GM12878 (cell line): ENCODE data around the gene OR1F1. TPM values are rescaled to one million over a fixed set of nuclear protein-coding genes. Genes with fewer than 3 reads are reported as not detected.

Experiments
- ATAC-seq: fragments of 200-7000 bp; cut with Tn5 transposase; 3 replicates; pipeline ENCODE4 v1.9.1; 2020; ENCODE audit warnings: mild to moderate bottlenecking, moderate library complexity
- BruUV-seq: library from RNA; stranded (reverse); fragments of 400-500 nt; replicated peaks from 2 replicates; lab custom pipeline; 2021; lab: Mats Ljungman, UMichigan
- CTCF ChIA-PET: fragments of 300-600 bp; sonication (Branson Sonifier 250); formaldehyde crosslinking; extraction: SDS; loops from one replicate; lab custom pipeline; 2021; ENCODE audit warnings: inconsistent platforms; lab: Yijun Ruan, JAX
- POLR2A ChIA-PET: fragments of 350-600 bp; formaldehyde crosslinking; extraction: SDS; loops from one replicate; lab custom pipeline; 2021; ENCODE audit warnings: inconsistent platforms; lab: Charles Lee
- RAD21 ChIA-PET: fragments of 300-600 bp; sonication (Branson Sonifier 250); formaldehyde crosslinking; loops from one replicate; lab custom pipeline; 2023; ENCODE audit warnings: antibody characterized with exemption; ENCODE audit not compliant: unreplicated experiment; lab: Charles Lee
- SMC1A ChIA-PET: fragments of 300-600 bp; sonication (Branson Sonifier 250); formaldehyde crosslinking; loops from one replicate; lab custom pipeline; 2023; ENCODE audit not compliant: unreplicated experiment, uncharacterized antibody; lab: Charles Lee
- DNase-seq: peaks from one replicate; pipeline ENCODE4 v3.0.0-alpha.2; 2011; ENCODE audit warnings: low read depth, low spot score
- FAIRE-seq: peaks from 3 replicates; lab custom pipeline; 2011; peaks lifted over from hg19 to GRCh38; lab: Jason Lieb, UNC
- H2AFZ ChIP-seq: 2 replicates; pipeline ENCODE4 v1.6.0; 2011; ENCODE audit warnings: low read depth, low read length, control low read depth; ENCODE audit not compliant: control insufficient read depth
- H3K27ac ChIP-seq: 2 replicates; pipeline ENCODE4 v1.5.1; 2011; ENCODE audit warnings: control low read depth; ENCODE audit not compliant: control insufficient read depth, insufficient read depth
- H3K27me3 ChIP-seq, 2 experiments: replicated peaks in 1 of 2; 2 replicates each; pipeline versions ENCODE4 v1.6.0 to v1.6.1; 2011; ENCODE audit warnings: low read length in 1 of 2; ENCODE audit not compliant: control insufficient read depth in 2 of 2, insufficient read depth in 2 of 2
- H3K36me3 ChIP-seq, 2 experiments: 2 replicates each; pipeline ENCODE4 v1.5.1; 2011; ENCODE audit warnings: low read length in 1 of 2; ENCODE audit not compliant: control insufficient read depth in 2 of 2, insufficient read depth in 2 of 2
- H3K4me1 ChIP-seq: 2 replicates; pipeline ENCODE4 v1.6.1; 2011; ENCODE audit warnings: mild to moderate bottlenecking, low read length, moderate library complexity, mixed read lengths; ENCODE audit not compliant: control insufficient read depth, insufficient read depth
- H3K4me2 ChIP-seq: 2 replicates; pipeline ENCODE4 v1.6.0; 2011; ENCODE audit warnings: control low read depth; ENCODE audit not compliant: control insufficient read depth, insufficient read depth
- H3K4me3 ChIP-seq: fragments of 200-600 bp; sonication (generic); 2 replicates; pipeline ENCODE4 v1.5.1; 2016
- H3K79me2 ChIP-seq: 2 replicates; pipeline ENCODE4 v1.6.0; 2011; ENCODE audit warnings: low read length; ENCODE audit not compliant: control insufficient read depth, insufficient read depth
- H3K9ac ChIP-seq: 2 replicates; pipeline ENCODE4 v1.8.0; 2011; ENCODE audit warnings: low read length, control low read depth, mixed read lengths; ENCODE audit not compliant: control insufficient read depth, insufficient read depth
- H3K9me3 ChIP-seq: replicated peaks from 3 replicates; pipeline ENCODE4 v1.5.1; 2011; ENCODE audit warnings: mild to moderate bottlenecking, low read length; ENCODE audit not compliant: control insufficient read depth, insufficient read depth
- H4K20me1 ChIP-seq: 2 replicates; pipeline ENCODE4 v1.6.0; 2011; ENCODE audit not compliant: control insufficient read depth, insufficient read depth
- BCL11A ChIP-seq: IDR thresholded peaks from 2 replicates; pipeline ENCODE4 v1.6.1; 2011; ENCODE audit warnings: low read depth, low read length
- BMI1 ChIP-seq: fragments of 450-650 bp; IDR thresholded peaks from 2 replicates; pipeline ENCODE4 v1.6.1; 2016; ENCODE audit warnings: mild to moderate bottlenecking, moderate library complexity, borderline replicate concordance
- DPF2 ChIP-seq: fragments of 450-650 bp; IDR thresholded peaks from 2 replicates; pipeline ENCODE4 v1.6.1; 2017; ENCODE audit warnings: mild to moderate bottlenecking
- E2F4 ChIP-seq: IDR thresholded peaks from 2 replicates; pipeline ENCODE4 v1.6.1; 2012; ENCODE audit warnings: low read depth, low read length, improper control_type of control experiment
- ELK1 ChIP-seq: IDR thresholded peaks from 2 replicates; pipeline ENCODE4 v1.6.1; 2012; ENCODE audit warnings: low read depth, low read length, improper control_type of control experiment
- EZH2 ChIP-seq: IDR thresholded peaks from 2 replicates; pipeline ENCODE4 v1.6.1; 2012; ENCODE audit warnings: low read depth, mild to moderate bottlenecking, control low read depth, inconsistent platforms, low read length, borderline replicate concordance; ENCODE audit not compliant: control insufficient read depth
- FOXK2 ChIP-seq: fragments of 450-650 bp; IDR thresholded peaks from 2 replicates; pipeline ENCODE4 v1.6.1; 2017; ENCODE audit warnings: mild to moderate bottlenecking, moderate library complexity
- HDAC2 ChIP-seq: fragments of 200-600 bp; sonication (generic); IDR thresholded peaks from 2 replicates; pipeline ENCODE4 v1.6.1; 2017
- LARP7 ChIP-seq: fragments of 450-650 bp; IDR thresholded peaks from 2 replicates; pipeline ENCODE4 v1.6.1; 2017; ENCODE audit warnings: mild to moderate bottlenecking
- MXI1 ChIP-seq: fragments of 150-350 bp; IDR thresholded peaks from 2 replicates; pipeline ENCODE4 v1.6.1; 2011; ENCODE audit warnings: low read depth, mild to moderate bottlenecking, inconsistent platforms, low read length, improper control_type of control experiment
- NFYB ChIP-seq: IDR thresholded peaks from 2 replicates; pipeline ENCODE4 v1.6.1; 2011; ENCODE audit warnings: low read depth, mild to moderate bottlenecking, low read length, improper control_type of control experiment, moderate library complexity; ENCODE audit not compliant: insufficient read depth
- NR2C1 ChIP-seq: fragments of 450-650 bp; IDR thresholded peaks from 2 replicates; pipeline ENCODE4 v1.6.1; 2017; ENCODE audit warnings: antibody characterized with exemption, mild to moderate bottlenecking, moderate library complexity
- RBBP5 ChIP-seq: fragments of 200-600 bp; sonication (generic); conservative IDR thresholded peaks from 2 replicates; pipeline ENCODE4 v1.6.1; 2016
- RCOR1 ChIP-seq: conservative IDR thresholded peaks from 2 replicates; pipeline ENCODE4 v1.6.1; 2012; ENCODE audit warnings: low read depth, low read length, improper control_type of control experiment
- RFX5 ChIP-seq: IDR thresholded peaks from 2 replicates; pipeline ENCODE4 v1.6.1; 2011; ENCODE audit warnings: low read depth, low read length, improper control_type of control experiment
- SKIL ChIP-seq: fragments of 450-650 bp; IDR thresholded peaks from 2 replicates; pipeline ENCODE4 v1.6.1; 2017; ENCODE audit warnings: mild to moderate bottlenecking, low read depth, inconsistent platforms; ENCODE audit not compliant: poor library complexity, severe bottlenecking
- SP1 ChIP-seq: IDR thresholded peaks from one replicate; pipeline ENCODE4 v1.6.1; 2011; ENCODE audit warnings: low read depth, low read length
- TAF1 ChIP-seq: IDR thresholded peaks from 2 replicates; pipeline ENCODE4 v1.6.1; 2011; ENCODE audit warnings: mild to moderate bottlenecking, low read depth, low read length, borderline replicate concordance
- ZNF592 ChIP-seq: fragments of 450-650 bp; IDR thresholded peaks from 2 replicates; pipeline ENCODE4 v1.6.1; 2017; ENCODE audit warnings: mild to moderate bottlenecking, moderate library complexity
- WGBS: methylation state at CpG from one replicate; pipeline ENCODE4 v1.1.6; 2016; ENCODE audit warnings: low lambda C conversion rate; ENCODE audit not compliant: insufficient replicate concordance, insufficient coverage; ENCODE audit errors: missing lambda C conversion rate; 5-methylcytosine and 5-hydroxymethylcytosine counted together
- in situ Hi-C: fragments of 300-500 bp; cut with MboI; formaldehyde crosslinking; loops from 9 replicates; pipeline ENCODE4 v1.14.3; 2018; ENCODE audit warnings: mixed read lengths
- intact Hi-C: fragments of 100-400 bp; cut with micrococcal nuclease; formaldehyde crosslinking; loops from one replicate; pipeline ENCODE4 v1.14.2; 2022; ENCODE audit not compliant: unreplicated experiment
- polyA plus RNA-seq, 11 experiments: library from polyadenylated mRNA; depleted of rRNA in 4 of 11; unstranded in 6 of 11; stranded (reverse) in 5 of 11; fragments of >200 nt; fragmentation: Nextera tagmentation in 4 of 11; fragmentation: Illumina TruSeq in 1 of 11; extraction: Ambion mirVana in 4 of 11; extraction: Trizol in 1 of 11; gene quantifications; 1 replicate in 1 of 11; 2 replicates in 10 of 11; pipeline versions ENCODE4 v1.2.1 to v1.2.3, GENCODE V29; 2011 to 2016; ENCODE audit warnings: inconsistent platforms in 2 of 11, missing spikeins in 2 of 11, low read depth in 1 of 11
- total RNA-seq, 4 experiments: library from RNA; depleted of rRNA in 3 of 4; stranded (reverse); fragments of >200 nt in 3 of 4; fragmentation: Illumina TruSeq in 1 of 4; extraction: Trizol in 1 of 4; gene quantifications; 2 replicates each; pipeline versions ENCODE4 v1.2.1 to v1.2.3, GENCODE V29; 2013 to 2021

OR1F1 gene
- total and polyA plus RNA-seq, 10 of the 15 experiments (the other 5 are each of a cell fraction or from before 2014, with no cell fraction given), result 0.10 to 0.14 (median 0.12) TPM; not detected in 7

GRCh38 chr16:3194792-3195191 lies 6.8 kb downstream of the OR1F1 start:
- in situ Hi-C loops, result no loop called here
- Histone ChIP-seq H4K20me1 (no peaks in the 10 kb centered on the region), H3K36me3 (no peaks in the 10 kb centered on the region), H3K4me2 (no peak overlapping the region), H3K4me3 (no peak overlapping the region), H3K27ac (no peak overlapping the region)
- no peak for FAIRE-seq
- WGBS, result 70% methylated on average over 17 of the region's 20 CpGs
- SMC1A ChIA-PET, result no interaction called here
- RAD21 ChIA-PET, result no interaction called here
- no peak for TF ChIP-seq LARP7
- TF ChIP-seq FOXK2, result no peak
- TF ChIP-seq BCL11A, result no peak
- no peak for TF ChIP-seq DPF2
- no peak for TF ChIP-seq SKIL
- no peak for TF ChIP-seq ELK1
- TF ChIP-seq HDAC2, result no peak
- no peak for TF ChIP-seq NFYB
- no peak for TF ChIP-seq RCOR1
- TF ChIP-seq MXI1, result no peak
- no peak for TF ChIP-seq NR2C1
- TF ChIP-seq ZNF592, result no peak
- no peak for TF ChIP-seq RFX5
- no peak for TF ChIP-seq BMI1
- TF ChIP-seq EZH2, result no peak
- TF ChIP-seq RBBP5, result no peak
- TF ChIP-seq E2F4, result no peak
- no peak for TF ChIP-seq TAF1
- no peak for TF ChIP-seq SP1
- TF ChIP-seq, all 136 proteins: peak for 0
- no TSS peak for BruUV-seq
- Histone ChIP-seq H3K79me2 (no peaks in the 10 kb centered on the region), H2AFZ (no peak overlapping the region), H3K9me3 (no peaks in the 10 kb centered on the region; the same call in 2 of the 3 replicates), H3K4me1 (peaks cover 5% of the 10 kb centered on the region), H3K27me3 (no peaks in the 10 kb centered on the region; a peak in 1 of 4 replicates), H3K9ac (no peak overlapping the region)
- intact Hi-C loops, result loop anchor here (5.0 kb wide), 1 partner anchor 88 kb away; the partner anchor contains the start of gene ZNF263
- POLR2A ChIA-PET, result no interaction called here
- DNase-seq, result no peak
- ATAC-seq, result no peak
- CTCF ChIA-PET, result no interaction called here
